HG02840 (cell line): ENCODE data around the gene STK32B.

ENCODE experiments used
- ATAC-seq: cut with Tn5 transposase; IDR thresholded peaks from one replicate; pipeline ENCODE4 v1.9.1; 2021; ENCODE audit warnings: mild to moderate bottlenecking, moderate library complexity, moderate number of reproducible peaks; ENCODE audit not compliant: unreplicated experiment, low FRiP score

The STK32B gene

DNA sequence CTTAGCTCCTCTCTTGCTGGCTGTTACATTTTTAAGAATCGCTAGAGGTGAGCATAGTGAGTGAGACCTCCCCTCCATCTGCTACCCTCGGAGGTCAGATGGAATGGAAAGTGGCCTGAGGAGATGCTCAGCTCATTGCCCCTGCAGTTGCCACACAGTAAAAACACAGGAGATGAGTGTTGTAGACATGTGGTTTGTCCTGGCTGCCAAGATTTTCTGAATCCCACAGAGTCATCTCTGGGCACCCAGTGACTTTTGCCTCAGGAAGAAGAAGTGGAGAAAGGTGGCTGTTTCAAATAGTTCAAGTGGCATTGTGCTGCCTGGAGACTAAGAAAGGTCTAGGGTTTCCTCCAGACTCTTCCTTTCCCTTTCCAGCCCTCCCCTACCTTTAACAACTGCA, 271.0 kb downstream of the STK32B start:
- no peak for ATAC-seq

DNA sequence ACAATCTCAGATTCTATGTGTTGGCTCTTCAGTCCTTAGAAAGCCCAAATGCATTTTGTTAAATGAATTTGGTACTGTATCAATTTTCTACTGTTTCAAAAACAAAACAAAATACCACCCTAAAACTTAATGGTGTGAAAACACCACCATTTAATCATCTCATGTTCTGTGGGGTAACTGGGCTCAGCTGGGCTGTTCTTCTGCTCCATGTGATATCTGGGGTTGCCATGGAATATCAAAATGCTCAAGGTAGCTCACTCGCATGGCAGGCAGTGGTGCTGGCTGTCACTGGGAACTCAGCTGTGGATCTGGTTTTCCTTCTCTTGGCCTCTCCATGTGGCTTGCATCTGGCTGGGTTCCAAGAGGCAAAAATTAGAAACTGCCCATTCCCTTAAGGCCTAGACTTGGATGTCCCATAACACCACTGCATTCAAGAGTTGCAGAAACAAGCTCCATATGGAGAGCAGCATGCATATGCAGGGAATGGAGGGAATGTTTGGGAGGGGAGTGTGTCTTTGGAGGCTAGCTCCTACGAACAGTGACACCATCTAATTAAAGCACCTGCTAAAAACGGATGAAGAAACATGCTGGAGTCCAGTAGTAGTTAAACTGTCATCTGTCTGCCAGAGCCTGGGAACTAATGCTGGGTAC, 279.2 kb downstream of the STK32B start:
- no peak for ATAC-seq

DNA sequence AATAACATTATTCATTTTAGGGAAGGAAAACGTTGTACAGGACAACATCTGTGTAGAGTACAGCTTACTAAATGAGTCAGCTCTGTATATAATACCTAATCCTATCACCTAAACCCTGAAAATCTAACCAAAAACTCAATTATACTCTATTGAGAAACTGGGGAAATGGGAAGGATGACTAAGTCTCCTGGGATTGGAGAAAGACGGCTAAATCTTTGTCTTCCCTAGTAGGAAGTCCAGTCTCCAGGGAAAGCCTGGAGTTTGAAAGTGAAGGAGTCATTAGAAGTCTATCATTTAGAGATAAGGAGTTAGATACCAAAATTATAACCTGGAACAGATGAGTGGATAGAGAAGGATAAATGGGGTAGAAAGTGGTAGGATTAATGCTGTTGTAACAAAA, 286.5 kb downstream of the STK32B start:
- ATAC-seq: no peak

DNA sequence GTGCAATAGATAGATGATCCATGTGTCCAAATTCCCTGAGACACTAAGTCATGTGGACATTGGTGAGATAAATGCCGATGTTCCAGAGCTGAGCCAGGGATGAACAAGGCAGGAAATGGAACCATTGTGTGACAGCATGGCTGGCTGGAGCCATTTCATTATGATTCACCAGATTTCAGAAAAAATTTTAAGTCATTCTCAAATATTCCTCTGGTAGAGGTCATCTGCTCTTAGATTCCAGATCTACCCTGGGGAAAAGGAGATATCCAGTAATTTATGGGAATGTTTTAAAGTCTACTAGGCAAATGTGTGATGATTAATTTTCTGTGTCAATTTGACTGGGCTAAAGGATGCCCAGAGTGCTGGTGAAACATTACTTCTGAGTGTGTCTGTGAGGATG, 287.3 kb downstream of the STK32B start:
- ATAC-seq: no peak

DNA sequence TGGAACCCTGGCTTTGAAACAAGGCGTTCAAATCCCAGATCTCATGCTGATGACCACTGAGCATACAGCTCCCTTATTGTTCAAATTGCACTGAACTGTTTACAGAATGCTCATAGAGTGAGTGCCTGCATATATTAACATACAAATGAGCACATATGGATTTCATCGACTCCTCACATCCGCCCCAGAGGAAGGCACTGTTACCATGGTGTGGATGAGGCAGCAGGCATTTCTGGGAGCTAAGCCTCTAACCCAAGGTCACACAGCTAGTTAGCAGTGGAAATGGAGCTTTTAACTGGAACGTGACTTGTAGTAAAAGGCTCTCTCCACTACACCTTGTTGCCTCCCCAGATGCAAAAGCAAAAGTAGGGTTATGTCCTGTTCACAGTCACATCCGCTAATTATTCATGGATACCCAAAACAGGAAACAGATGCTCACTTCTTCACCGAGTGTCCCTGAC, 289.7 kb downstream of the STK32B start:
- ATAC-seq: no peak

DNA sequence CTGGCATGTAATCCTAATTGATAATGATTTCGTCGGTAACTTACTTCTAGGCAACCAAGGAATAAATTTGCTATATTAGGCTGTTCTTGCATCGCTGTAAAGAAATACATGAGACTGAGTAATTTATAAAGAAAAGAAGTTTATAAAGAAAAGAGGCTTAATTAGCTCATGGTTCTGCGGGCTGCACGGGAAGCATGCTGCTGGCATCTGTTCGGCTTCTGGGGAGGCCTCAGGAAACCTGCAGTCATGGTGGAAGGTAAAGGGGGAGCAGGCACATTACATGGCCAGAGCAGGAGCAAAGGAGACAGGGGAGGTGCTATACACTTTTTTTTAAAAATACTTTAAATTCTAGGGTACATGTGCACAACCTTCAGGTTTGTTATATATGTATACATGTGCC, 290.2 kb downstream of the STK32B start:
- no peak for ATAC-seq

DNA sequence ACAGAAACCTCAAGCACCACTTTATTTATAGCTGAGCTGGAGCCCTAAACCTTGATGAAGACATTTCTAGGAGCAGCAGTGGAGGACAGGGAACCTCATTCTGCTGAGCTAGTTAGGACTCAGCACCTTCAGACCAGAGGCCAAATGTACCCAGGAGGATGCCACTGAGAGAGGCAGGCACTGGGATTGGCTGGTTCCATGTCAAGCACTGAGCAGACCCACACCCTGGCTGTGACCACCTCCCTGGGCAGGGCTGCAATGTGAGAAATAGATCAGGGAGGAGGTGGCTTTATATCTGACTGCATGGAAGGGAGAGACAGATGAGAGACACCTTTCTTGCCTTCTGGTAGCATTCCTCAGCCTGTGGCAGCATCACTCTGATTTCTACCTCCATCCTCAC, 304.6 kb downstream of the STK32B start:
- no peak for ATAC-seq

DNA sequence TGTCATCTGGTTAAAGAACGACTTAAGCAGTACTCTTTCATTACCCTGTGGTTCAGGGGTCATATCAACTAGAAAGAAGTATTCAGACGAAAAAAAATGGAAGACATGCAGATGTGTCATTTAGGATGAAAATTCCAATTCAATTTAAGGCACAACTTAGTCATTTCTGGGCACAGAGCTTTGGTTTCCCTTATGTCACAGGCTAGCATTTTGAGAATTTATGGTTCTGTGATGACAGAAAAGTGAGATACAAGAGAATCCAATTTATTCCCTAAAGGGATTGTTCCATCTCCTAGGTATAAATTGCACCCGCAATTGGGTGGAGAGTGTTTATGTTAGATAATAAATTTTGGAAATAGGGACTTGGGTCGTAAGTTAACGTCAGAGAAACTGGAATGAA, 306.6 kb downstream of the STK32B start:
- ATAC-seq: no peak

DNA sequence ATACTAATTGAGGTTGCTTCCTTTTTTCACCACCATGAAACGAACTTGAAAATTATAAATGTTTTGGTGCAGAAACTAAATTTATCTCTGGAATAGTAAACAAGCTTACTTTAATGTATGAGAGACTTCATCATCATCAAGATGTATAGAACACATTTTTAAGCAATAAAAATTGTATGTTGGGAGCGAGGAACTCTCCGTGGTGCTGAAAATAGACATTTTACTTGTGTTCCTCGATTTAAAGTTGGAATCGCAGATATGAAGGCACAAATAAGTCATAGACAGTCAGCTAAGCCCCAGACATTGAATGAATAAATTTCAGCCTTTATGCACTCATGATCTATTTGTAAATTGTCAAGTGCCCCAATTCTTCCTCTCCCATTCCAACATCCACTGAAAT, 310.7 kb downstream of the STK32B start:
- ATAC-seq: no peak

DNA sequence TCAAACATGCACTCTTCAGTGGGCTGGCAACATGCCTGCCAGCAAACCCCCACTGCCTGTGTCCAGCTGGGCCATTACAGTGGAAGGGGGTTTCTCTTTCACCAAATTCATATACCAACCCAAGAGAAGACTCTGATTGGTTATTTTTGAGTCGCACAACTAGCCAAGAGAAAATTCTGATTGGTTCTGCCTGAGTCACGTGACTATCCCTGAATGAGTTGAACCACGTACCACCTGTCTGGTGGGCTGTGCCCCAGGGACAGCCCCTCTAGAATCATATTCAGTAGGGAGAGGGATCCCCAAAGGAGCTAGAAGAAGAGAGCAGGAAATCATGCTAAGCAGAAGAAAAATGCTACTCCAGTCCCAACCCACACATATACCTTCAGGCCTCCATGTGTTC, 313.1 kb downstream of the STK32B start:
- no peak for ATAC-seq

DNA sequence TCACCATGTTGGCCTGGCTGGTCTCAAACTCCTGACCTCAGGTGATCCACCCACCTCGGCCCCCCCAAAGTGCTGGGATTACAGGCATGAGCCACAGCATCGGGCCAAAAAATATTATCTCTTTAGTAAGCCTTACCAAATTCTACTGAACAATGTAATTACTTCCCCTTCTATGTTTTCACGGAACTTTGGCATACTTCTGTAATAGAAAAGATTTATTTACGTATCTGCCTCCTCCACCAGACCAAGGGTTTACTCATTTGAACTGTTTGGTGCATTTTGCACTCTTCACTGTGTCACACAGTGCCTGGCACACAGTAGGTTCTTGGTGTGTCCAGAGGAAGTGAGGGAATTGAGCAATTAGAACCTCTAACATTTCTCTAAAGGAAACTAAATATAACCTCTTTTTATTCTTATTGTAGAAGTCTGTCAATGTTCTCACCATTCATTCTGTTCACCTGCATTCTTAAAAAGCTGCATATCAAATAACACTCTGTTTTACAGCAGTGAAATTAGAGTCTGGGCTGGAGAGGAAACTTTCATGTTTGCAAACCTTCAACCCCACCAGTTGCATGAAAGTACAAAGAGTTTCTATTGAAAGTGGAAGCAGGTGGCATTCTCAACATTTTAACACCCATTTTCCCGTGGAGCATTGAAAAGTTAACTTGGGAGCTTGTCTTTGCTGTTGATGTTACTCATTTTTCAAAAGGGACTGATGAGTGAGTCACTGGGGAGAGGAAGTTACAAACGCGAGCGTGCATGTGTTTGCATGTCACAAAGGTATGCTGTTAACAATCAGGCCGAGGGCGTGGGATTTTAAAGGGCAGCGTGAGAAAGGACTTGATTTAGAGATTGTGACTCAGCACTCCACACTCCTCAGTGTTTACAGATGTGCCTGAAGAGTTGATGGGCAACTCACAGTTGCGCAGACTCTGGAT, 314.1 kb downstream of the STK32B start:
- ATAC-seq: no peak

DNA sequence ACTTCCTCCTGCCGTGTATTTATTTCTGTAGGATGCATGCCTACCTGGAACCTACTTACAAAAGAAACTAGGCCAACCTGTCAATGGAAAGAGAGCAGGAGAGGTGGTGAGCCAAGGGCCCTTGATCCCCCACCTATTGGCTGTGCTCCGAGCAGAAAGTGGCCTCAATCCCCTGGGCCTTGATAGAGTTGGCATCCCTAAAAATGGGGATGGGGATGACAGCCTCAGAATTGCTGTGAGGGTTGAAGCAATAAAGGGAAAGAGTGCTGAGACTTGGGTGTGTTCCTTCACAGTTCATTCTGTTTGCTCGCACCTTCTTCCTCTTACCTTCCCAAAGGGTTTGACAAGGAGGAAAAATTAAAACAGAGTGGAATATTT, 314.7 kb downstream of the STK32B start:
- no peak for ATAC-seq

DNA sequence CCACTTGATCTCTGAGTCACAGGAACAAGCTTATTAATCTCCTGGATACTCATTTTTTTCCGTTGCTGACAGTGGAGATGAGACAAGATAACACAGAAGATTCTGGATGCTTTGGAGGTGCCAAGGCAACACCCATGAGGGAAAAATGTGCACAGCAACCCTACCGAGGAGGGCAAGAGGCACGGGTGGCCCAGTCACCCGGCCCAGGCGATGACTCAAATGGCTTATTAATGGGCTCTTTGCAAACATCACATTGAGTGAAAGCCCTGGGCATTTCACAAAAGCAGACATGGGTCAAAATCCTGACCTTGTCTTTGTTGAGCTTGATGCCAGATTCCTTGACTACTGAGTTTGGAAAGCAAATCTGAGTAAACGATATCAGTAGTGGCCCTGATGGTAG, 315.1 kb downstream of the STK32B start:
- no peak for ATAC-seq

DNA sequence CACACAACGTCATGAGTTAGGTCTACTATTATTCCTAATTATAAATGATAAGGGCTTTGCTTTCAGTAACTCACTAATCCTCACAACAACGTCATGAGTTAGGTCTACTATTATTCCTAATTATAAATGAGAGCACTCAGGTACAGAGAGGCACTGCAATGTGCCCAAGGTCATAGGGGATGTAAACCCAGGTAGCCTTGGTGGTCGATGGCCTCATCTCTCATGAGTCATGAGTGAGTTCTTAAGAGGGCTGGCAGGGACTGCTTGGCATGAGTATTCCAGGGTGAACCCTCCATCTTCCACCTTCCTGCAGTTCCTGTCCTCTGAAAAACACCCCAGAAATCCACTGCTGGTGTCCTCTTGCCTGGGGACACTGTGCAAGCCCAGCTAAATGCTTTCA, 317.1 kb downstream of the STK32B start:
- no peak for ATAC-seq

DNA sequence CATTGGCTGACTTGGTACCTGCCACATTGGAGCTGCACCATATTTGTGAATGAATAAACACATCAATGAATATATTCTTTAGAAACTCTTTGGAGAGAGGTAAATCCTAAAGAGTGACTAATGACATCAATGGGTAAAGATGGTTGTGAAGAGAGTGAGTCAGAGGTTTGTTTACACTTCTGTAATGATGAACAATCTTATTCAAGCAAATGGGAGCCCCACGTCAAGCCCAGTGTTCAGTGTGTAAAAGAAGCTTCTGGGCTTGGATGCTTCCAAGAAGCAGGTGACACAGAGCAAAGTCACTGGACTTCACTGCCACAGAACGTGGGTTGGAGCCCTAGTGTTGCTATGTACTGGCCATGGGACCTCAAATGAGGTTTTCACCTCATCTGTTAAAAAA, 319.0 kb downstream of the STK32B start:
- no peak for ATAC-seq

DNA sequence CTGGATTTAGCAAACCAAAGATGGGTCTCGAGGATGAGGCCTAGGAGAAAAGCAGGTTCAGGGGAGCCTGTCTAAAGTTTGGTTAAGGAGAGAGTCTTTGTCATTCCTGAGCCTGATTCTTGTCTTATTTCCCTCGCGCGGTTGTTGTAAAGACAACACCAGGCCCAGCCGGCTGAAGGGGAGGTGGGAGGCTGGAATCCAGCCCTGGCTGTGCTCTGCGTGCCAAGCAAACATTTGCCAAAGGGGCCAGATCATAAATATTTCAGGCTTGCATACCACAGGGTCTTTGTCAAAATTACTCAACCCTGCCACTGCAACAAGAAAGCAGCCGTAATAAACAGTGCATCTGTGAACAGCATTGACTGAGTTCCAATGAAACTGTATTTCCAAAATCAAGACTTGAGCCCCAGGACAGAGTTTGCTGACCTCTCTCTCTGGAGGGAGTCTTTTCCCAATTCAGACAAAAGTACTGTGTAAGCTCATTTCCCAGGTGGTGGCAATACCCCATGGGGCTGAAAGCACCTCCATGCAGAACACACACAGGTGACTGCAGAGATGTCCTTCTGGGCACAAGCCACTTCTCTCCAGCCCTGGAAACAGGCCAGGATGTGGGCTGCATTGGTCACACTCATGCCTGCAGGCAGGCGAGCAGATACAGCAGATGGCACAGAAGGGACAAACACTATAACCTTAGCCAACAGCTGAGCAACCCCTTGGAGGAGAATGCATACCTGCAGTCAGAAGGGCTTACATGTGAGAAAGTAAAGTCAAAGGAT, 320.3 kb downstream of the STK32B start:
- ATAC-seq: no peak

DNA sequence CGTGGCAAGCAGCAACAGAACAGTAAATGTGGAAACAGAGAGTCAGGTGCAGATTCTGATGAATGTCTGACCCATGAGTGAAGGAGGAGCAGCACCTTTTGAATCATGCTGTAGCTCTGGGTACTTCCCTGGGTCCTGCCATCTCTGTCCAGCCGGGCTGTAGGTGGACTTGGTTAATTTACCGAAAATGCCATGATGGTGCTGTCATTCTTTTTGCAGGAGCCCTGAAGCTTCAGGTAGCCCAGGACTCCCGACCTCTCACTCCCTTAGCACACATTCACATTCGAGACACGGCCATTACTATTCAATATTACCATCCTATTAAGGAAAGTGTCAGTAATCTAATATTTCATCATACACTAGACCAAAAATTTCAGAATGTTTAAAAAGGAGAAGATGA, 320.9 kb downstream of the STK32B start:
- no peak for ATAC-seq

DNA sequence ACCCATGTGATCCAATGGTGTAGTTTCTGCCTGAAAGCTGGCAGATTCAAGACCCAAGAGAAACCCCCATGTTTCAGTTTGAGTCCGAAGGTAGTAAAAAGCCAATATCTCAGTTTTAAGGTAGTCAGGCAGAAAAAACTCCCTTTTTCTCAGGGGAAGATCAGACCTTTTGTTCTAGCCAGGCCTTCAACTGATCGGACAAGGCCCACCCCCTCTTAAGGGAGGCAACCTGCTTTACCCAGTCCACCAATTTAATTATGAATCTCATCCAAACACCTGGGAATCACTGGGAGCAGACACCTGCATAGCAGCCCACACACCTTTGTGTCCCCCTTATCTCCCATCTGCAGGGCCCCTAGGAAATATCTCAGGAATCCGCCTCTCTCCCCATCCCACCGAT, 322.0 kb downstream of the STK32B start:
- no peak for ATAC-seq

DNA sequence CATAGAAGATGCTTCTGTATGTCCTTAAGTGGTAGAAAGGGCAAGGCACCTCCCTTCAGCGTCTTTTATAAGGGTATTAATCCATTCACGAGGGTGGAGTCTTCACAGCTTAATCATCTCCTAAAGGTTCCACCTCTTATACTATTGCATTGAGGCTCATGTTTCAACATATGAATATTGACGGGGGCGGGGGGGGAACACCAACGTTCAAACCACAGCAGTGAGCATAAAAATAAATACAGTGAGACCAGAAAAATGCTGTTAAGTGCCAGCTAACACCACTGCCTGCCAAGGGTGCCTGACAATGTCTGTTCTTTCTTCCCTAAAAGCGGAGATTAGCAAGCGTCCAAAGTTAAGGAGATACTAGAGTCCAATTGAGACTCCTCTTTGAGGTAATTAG, 323.3 kb downstream of the STK32B start:
- no peak for ATAC-seq

DNA sequence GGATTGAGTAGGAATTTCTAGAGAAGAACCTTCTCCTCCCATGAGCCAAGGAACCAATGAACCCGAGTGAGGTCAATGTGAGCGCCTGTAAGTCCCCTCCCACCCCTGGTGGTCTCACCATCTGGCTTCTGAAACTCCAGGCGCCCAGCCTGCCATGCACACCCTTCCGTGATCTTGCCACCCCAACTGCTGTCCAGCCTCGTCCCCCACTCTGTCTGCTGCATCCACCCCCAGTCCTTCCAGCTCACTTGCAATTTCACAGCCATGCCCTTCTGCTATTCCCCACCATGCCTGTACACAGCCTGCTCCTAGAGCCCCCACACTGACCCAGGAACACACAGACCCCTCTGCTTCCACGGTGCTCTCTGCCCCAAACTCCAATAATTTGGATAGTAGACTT, 323.7 kb downstream of the STK32B start:
- ATAC-seq: no peak

DNA sequence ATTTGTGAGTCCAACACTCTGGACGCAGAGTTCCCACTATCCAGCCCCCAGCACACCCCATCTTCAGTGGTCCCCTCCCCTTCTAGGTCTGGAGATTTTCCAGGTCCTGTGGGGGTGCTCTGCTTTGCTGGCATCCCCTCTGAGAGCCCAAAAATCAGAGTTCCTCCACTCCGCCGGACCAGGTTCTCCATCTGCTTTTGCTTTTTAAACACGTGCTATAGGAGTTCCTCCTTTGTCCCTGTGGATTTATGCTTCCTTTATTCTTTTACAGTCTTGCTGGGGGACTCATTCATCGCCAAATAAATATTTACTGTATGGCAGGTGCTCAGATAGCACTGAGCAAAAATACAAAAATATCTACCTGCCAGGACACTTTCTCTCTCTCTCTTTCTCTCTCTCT, 324.7 kb downstream of the STK32B start:
- no peak for ATAC-seq
